Endometrial microvascular endothelial cells (primary cell): ENCODE measurements around the gene PDE3A. TPM values are rescaled to one million over a fixed set of nuclear protein-coding genes. Genes with fewer than 3 reads are reported as not detected.

Source experiments
- in situ Hi-C: cut with HindIII; loops from 2 replicates; pipeline ENCODE4 v1.10.0; 2017; ENCODE audit warnings: low sequenced_read_pairs, low pct_unique_long_range_greater_than_20kb; ENCODE audit errors: inconsistent ontology term
- total RNA-seq: library from RNA; depleted of rRNA; stranded (reverse); fragments of >200 nt; gene quantifications from one replicate; pipeline ENCODE4 v1.2.3, GENCODE V29; 2015; ENCODE audit errors: inconsistent ontology term

Gene PDE3A
- total RNA-seq, 1 donor from 2014 or later: 8.2 TPM

GRCh38 chr12:20474443-20474842 is 106.1 kb downstream of the PDE3A start:
- in situ Hi-C loops: no loop called here

- in situ Hi-C loops: no loop called here
Measured at GRCh38 chr12:20475542-20475941, 107.2 kb downstream of the PDE3A start.

- in situ Hi-C loops: no loop called here
Measured at GRCh38 chr12:20476551-20476950, 108.2 kb downstream of the PDE3A start.

GRCh38 chr12:20477255-20477654 is 108.9 kb downstream of the PDE3A start:
- in situ Hi-C loops: no loop called here

GRCh38 chr12:20477672-20478071 is 109.3 kb downstream of the PDE3A start:
- in situ Hi-C loops: no loop called here

GRCh38 chr12:20482491-20483054 is 114.2 kb downstream of the PDE3A start:
- in situ Hi-C loops: no loop called here

GRCh38 chr12:20483776-20484175 is 115.4 kb downstream of the PDE3A start:
- in situ Hi-C loops: no loop called here

- in situ Hi-C loops: no loop called here
Measured at GRCh38 chr12:20486233-20486632, 117.9 kb downstream of the PDE3A start.

- in situ Hi-C loops: no loop called here
Measured at GRCh38 chr12:20487519-20487918, 119.2 kb downstream of the PDE3A start.

- in situ Hi-C loops: no loop called here
Measured at GRCh38 chr12:20489645-20490044, 121.3 kb downstream of the PDE3A start.

GRCh38 chr12:20490213-20490612 is 121.9 kb downstream of the PDE3A start:
- in situ Hi-C loops: no loop called here

GRCh38 chr12:20491290-20491689 is 123.0 kb downstream of the PDE3A start:
- in situ Hi-C loops: no loop called here

- in situ Hi-C loops: no loop called here
Measured at GRCh38 chr12:20492251-20492760, 124.0 kb downstream of the PDE3A start.

GRCh38 chr12:20493934-20494333 is 125.6 kb downstream of the PDE3A start:
- in situ Hi-C loops: no loop called here

GRCh38 chr12:20494851-20495250 is 126.5 kb downstream of the PDE3A start:
- in situ Hi-C loops: no loop called here

- in situ Hi-C loops: no loop called here
Measured at GRCh38 chr12:20495997-20496396, 127.7 kb downstream of the PDE3A start.

GRCh38 chr12:20497707-20498106 is 129.4 kb downstream of the PDE3A start:
- in situ Hi-C loops: no loop called here

- in situ Hi-C loops: no loop called here
Measured at GRCh38 chr12:20501958-20502357, 133.6 kb downstream of the PDE3A start.

GRCh38 chr12:20503858-20504257 is 135.5 kb downstream of the PDE3A start:
- in situ Hi-C loops: no loop called here

- in situ Hi-C loops: no loop called here
Measured at GRCh38 chr12:20505056-20505455, 136.7 kb downstream of the PDE3A start.

GRCh38 chr12:20507056-20507455 is 138.7 kb downstream of the PDE3A start:
- in situ Hi-C loops: no loop called here
